T-helper 2 cell (primary cell): ENCODE results near the gene TIMP2.

Source experiments
- DNase-seq, 5 experiments: peaks; one replicate each; pipeline versions ENCODE4 v3.0.0 to v3.0.0-alpha.2; 2012 to 2022

TIMP2 gene

GRCh38 chr17:78831688-78832540 lies 93.3 kb downstream of the TIMP2 start:
- DNase-seq: no peak

GRCh38 chr17:78829477-78829876 lies 95.7 kb downstream of the TIMP2 start:
- DNase-seq: no peak

DNA sequence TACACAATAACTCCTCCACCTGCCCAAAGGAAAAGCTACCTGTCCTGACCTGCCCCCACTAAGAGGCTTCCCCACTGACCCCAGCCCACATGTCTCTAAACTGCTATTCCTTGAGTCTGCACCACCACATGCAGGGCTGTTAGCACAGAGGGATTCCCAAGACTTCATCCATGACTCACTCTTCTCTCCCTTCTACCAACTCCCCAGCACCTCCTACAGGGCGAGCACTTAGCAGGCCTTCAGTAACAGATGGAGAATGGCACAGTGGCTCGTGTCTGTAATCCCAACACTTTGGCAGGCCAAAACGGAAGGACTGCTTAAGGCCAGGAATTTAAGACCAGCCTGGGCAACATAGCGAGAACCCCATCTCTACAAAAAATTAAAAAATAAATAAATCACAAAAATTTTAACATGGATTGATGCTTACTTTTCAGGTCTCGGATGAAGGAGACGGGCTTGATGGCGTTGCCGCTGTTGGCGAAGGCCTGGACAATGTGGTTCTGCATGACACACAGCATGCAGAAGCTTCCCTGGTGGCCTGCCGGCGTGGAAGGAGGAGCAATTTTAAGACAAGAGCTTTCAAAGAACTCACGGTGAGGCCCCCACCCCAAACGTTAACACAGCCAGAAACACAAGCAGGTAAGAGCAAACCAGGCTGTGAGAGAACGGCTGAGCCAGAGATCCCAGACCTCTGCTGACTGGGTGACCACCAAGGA lies 96.6 kb downstream of the TIMP2 start:
- no peak for DNase-seq

DNA sequence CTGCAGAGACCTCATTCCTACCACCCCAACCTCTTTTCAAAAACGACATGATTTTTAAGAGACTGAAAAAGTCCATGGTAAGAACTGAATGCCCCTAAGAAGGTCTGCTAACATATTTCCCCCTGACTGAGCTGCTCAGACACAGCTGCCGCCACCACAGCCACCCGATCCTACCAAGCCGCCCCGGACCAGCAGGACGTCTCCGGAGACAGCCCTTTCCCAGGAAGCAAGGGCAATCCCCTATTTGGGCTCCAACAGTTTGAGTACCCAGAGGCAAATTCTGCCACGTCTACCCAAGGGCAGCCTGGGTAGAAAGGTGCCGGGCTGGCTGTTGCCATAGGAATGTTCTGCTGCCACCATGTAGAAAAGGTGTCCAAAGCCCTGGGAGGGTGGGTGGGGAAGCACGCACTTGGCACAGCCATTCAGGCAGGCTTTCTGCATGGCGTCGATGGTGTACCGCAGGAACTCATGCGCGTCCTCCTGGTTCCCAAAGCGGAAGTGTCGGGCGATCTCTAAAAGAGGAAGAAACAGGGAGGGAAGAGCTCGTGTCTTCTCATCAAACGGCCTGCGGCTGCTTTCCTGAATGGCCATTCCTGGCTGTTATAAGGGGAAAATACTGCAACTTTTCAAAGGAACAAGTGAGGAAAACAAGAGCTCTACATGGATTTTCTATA lies 98.2 kb downstream of the TIMP2 start:
- DNase-seq: no peak

DNA sequence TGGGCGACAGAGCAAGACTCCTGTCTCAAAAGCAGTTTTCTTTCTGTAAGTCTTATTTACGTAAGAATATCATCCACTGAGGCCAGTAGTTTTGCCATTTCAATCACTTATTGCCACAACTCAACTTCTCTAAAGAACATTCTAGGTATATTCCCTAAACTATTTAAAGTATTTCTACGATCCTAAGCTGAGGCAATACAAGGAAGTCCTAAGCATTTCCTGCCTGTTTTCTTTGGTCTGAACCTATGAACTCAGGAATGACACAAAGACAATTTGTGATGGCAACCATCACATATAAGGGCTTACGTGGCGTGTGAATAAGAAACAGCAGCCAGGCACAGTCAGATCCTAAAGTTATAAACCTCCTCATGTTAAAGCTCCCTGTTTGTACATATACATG lies 98.8 kb downstream of the TIMP2 start:
- no peak for DNase-seq

GRCh38 chr17:78825696-78826095 lies 99.5 kb downstream of the TIMP2 start:
- no peak for DNase-seq

DNA sequence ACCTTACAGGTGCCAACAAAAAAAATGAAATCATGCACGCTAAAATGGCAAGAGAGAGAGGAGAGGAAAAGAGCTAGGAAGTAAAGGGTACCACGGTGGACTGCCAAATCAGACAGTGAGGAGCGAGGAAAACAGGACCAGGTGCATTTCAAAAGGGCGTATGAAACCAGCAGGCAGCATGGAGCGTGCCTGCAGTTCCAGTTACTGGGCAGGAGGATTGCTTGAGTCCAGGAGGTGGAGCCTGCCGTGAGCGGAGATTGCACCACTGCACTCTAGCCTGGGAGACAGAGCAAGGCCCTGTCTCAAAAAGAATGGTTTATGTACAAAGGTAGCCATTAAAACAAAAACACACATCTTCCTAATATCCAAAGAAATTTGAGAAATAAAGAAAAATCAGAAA lies 100.9 kb downstream of the TIMP2 start:
- no peak for DNase-seq

DNA sequence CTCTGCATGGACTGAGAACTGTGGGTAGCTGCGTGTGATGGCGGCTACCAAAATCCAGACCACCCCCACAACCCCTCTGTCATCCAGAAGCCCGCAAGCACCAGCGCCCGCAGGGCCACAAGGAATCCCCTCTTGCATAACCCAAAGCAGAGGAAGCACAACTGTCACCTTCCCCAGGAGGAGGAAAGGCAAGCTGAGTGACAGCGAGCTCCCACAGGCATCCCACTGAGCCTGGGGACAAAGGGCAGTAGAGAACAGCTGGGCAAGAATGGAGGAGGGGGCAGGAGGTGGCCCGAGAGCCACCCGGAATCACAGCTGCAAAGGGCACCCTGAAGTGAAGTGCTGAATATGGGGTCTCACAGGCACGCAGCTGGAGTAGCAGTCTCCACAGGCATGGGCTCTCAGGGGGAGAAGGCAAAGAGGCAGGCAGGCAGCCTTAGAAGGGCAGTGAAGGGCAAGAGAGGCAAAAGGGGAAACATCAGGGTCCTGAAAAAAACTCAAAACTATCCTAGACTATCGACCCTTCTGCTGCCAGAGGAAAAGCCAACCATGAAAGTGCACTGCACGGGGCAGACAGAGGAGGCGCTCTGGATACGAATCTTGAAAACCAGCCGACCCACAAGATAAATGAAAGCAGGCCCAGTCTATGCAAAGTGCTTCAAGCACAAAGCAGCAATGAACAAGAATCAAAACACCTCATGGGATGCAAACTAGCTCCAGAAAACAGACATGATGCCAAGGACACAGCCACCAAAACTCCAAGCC lies 101.7 kb downstream of the TIMP2 start:
- no peak for DNase-seq

DNA sequence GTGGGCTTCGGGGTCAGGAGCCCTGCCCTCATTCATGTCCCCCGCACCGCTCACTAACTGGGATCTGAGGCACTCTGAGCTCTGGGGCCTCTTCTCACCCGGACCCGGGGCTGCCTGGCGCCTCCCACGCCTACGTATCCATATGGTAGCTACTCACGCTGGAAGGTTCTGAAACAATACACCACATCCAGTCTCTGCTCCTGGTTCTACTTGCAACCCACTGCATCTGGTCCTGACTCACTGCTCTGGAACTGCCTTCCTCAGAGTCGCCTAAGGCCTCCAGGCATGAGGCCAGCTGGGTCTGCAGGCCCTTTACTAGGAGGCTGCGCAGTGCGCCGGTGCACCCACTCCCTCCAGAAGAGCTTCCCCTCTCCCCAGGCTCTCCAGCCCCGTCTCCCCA lies 102.6 kb downstream of the TIMP2 start:
- DNase-seq: no peak

DNA sequence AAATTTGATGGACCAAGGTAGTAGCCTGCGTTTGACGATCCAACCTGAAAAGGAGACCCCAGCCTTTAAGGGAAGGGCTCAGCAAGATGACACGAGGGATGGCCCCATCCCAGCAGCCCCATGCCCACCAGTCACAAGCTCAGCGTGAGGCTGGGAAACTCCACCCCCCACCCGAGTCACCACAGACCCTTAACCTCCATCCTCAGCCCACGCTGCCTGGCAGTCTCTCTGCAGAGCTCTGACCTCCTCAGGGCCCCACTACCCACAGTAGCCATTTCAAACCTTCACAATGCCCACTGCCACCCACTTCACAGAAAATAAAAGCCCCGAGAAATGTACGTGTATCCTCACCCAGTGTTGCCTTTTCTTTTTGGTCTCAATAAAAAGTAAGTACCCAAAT lies 103.2 kb downstream of the TIMP2 start:
- DNase-seq: no peak

GRCh38 chr17:78820841-78821240 lies 104.3 kb downstream of the TIMP2 start:
- no peak for DNase-seq

- no peak for DNase-seq
Measured at GRCh38 chr17:78819806-78820792, 105.1 kb downstream of the TIMP2 start.

DNA sequence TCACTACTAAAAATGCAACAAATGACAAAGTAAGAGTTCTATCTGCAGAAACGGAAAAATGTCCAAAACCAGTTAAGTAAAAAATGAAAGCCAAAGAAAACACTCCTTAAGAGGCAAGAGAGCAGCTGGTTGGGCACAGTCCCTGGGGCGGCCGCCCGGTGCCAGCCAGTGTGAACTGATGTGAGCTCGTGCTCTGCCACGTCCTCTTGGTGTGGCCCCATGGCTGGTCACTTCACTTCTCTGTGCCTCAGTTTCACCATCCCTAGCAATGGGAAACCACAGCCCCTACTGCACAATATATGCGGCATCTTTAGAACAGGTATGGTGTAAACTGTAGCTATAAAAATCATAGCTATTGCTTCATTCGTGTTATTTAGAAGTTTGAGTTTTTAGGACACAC lies 105.8 kb downstream of the TIMP2 start:
- peak in 1 of 5 experiments; percentile 48 for DNase-seq

DNA sequence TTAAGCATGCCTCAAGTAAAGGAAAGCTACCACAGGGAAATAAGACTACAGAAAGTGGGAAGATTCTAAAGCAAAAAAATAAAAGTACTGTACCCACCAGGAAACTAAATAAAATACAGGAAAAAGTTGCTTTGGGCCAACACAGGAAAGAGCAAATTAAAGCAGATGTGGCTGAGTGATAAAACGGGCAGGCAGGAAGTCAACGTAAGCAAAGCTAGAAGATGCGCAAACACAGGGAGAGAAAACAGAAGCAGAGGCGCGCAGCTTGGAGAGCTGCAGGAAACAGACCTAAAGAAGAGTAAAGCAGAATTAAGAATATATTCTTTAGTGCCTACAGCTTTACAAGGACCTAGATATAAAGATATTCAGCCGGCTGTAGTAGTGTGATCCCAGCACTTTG lies 106.3 kb downstream of the TIMP2 start:
- peak in 3 of 5 experiments; percentile 63 to 92 (median 76) for DNase-seq

- DNase-seq: no peak
Measured at GRCh38 chr17:78818152-78818846, 106.9 kb downstream of the TIMP2 start.

GRCh38 chr17:78817123-78817522 lies 108.1 kb downstream of the TIMP2 start:
- peak in 4 of 5 experiments; percentile 39 to 99 (median 78) for DNase-seq

- DNase-seq: no peak
Measured at GRCh38 chr17:78815696-78816095, 109.5 kb downstream of the TIMP2 start.

GRCh38 chr17:78812855-78813254 lies 112.3 kb downstream of the TIMP2 start:
- no peak for DNase-seq

- DNase-seq: no peak
Measured at GRCh38 chr17:78808163-78808562, 117.0 kb downstream of the TIMP2 start.

DNA sequence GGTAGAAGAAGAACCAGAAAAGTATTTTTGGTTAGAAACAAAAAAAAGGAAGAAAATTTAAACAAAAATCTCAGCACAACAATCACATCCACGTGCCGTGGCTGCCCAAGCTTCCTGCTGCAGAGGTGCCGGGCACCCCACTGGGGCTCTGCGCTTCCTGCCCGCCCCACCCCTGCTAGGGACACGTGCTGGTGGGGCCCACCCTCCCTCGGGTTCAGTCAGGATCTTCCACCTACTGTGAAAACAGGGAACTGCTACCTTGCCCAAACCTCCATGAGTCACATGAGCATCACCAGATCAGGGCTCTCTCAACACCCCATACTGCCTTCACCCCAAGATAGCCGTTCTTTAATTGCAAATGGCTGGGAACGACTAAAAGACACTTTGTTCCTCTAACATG lies 118.7 kb downstream of the TIMP2 start:
- peak in 1 of 5 experiments; percentile 71 for DNase-seq

DNA sequence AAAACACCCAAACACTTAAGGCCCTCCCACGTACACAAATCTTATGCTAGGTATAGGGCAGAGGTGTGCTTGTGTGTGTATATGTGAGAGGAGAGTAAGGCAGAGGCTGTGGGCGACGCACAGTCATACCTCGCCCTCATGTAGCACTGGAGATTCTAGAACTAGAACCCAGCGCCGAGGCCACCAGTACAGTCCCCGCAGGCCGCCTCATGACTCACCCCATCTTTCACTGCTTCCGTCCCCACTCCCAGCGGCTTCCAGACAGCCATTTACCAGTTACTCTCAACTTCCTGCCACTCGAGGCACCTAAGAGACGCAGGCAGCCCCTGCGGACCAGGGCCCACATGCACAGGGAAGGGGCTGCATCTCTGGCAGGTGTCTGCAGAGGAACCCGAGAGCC lies 119.9 kb downstream of the TIMP2 start:
- peak in 4 of 5 experiments; percentile 47 to 92 (median 64) for DNase-seq
